Activated CD4-positive, CD25-positive, alpha-beta regulatory T cell (primary cell): ENCODE data around the gene OR2AJ1.
A peak's percentile ranks its signal among the peaks of the same experiment; 100 is the strongest.

Source experiments
- DNase-seq, 4 experiments: peaks; one replicate each; lab custom pipeline; 2025; lab: John Stamatoyannopoulos, UW

OR2AJ1 gene

DNA sequence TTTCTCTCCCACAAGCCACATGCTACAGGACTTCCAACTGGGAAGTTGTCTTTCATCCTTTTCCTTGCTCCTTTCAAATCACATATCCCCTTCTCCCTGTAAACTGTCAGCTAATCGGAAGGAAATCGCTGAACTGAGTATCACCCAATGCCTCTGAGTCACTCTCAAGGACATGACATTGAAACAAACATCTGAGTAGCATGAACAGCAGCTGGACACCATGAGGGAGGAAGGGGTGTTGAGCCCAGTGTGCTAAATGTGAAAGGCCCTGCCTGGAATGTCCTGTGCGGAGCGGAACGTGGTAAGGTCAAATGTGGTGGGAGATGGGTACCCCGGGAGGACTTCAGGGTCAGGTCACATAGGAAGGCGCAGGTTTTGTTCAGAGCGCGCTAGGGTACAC, at the start of gene OR2AJ1:
OR2AJ1 (plus strand) TSS at position 22 of the 400 bp plus-strand sequence. CDS start 8,880 bp downstream, outside the sequence.
- no peak for DNase-seq

DNA sequence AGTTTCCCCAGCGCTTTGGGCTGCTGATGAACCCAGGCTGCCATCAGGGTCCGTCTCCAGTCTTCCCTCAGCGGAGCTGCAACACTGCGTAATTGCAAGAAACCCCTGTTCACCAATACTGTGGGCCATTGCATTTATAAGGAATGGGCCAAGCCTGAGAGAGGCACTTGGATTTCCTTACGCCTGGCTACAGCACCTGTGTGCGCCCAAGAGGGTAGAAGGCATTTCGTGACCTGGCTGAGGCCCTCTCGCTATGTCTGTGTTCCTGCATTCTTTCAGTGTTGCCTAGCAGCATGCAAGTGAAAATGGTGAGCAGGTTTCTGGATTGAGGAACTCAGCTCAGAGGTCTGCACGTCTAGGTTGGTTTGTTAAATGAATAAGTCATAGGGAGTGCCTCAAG, 41.3 kb upstream of the OR2AJ1 start:
- DNase-seq, result no peak

DNA sequence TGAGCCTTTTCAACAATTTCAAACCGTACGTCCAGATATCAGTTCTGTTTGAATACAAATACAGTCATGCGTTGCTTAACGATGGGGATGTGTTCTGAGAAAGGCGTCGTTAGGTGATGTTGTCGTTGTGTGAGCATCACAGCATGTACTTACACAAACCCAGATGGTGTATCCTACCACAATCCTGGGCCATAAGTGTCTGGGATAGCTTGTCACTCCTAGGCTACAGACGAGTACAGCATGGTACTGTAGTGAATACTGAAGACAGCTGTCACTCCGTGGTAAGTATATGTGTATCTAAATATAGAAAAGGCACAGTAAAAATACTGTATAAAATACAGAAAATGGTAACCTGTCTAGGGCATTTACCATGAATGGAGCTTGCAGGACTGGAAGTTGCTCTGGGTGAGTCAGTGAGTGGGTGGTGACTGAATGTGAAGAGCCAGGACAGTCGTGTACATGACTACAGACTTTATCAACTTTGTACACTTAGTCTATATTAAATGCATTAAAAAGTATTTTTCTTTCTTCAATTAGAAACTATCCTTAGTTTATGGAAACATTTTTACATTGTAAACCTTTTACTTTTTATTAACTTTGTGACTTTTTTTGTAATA, 39.8 kb upstream of the OR2AJ1 start:
- no peak for DNase-seq

- DNase-seq, result no peak
These were observed 29.5 kb upstream of the OR2AJ1 start, which contains the start of gene OR2W3 for GRCh38 chr1:247895163-247895637. OR2W3 (plus strand) TSS chr1:247895587; CDS start chr1:247895587, 0 bp downstream.

DNA sequence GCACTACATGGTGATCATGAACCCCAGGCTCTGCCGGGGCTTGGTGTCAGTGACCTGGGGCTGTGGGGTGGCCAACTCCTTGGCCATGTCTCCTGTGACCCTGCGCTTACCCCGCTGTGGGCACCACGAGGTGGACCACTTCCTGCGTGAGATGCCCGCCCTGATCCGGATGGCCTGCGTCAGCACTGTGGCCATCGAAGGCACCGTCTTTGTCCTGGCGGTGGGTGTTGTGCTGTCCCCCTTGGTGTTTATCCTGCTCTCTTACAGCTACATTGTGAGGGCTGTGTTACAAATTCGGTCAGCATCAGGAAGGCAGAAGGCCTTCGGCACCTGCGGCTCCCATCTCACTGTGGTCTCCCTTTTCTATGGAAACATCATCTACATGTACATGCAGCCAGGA, 28.7 kb upstream of the OR2AJ1 start:
- no peak for DNase-seq

- no peak for DNase-seq
These were observed 20.6 kb upstream of the OR2AJ1 start for GRCh38 chr1:247904122-247904521.

DNA sequence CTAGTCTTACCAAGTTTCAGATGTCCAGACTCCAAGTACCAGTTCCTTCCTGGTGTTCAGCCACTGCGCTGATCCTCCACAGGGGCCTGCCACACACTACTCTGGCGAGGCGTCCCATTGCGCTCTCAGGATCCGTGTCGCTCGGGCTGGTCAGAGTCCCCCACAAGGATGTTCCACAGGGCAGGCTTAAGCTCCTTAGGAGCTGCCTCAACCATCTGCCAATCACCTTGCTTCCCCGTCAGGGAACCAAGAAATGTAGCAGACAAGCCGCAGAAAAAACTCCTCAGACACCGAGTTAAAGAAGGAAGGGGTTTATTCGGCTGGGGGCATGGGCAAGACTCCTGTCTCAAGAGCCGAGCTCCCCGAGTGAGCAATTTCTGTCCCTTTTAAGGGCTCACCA, 19.5 kb upstream of the OR2AJ1 start:
- DNase-seq, result no peak

- no peak for DNase-seq
These were observed 18.7 kb upstream of the OR2AJ1 start for GRCh38 chr1:247905910-247906503.

DNA sequence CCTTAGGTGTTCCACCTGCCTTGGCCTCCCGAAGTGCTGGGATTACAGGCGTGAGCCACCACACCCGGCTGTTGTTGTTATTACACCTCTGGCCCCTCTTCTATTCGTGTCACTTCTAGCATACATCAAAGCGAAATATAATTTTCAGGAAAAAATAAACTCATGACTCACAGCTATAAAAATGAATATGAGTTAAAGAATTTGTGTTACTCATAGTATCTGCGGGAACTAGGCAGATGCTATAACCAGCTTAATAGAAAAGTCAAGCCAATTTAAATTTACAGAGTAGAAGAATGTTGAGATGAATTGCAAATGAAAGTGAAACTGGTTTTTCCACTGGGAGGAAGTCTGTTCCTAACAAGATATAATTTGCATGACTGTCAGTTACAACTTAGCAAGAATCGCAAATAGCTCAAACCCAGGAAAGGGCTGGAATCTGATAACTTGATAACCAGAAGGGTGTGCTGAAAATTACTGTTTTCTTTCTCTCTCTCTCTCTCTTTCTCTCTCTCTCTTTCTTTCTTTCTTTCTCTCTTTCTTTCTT, 18.1 kb upstream of the OR2AJ1 start:
- DNase-seq, result no peak

DNA sequence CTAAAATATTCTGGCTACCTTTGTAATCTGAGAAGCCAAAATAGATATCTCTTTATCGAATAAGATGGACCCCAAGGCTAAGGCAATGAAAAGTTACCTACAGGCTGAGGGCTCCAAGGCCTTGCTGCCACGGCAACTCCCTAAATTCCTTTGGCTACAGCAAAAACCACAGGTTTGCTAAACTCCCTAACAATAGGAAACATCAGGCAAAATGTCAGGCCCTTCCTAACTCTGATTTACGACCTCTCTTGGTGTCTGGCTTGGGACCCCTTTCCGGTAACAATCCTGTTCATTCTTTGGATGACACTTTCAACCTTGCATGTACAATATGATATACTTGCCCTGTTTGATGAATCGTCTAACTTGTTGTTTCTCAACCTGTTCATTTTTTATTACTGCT, 15.9 kb upstream of the OR2AJ1 start:
- DNase-seq, result no peak

- DNase-seq, result no peak
These were observed 10.9 kb upstream of the OR2AJ1 start for GRCh38 chr1:247913786-247914185.

- no peak for DNase-seq
These were observed 9.6 kb upstream of the OR2AJ1 start for GRCh38 chr1:247914941-247915662.

- no peak for DNase-seq
These were observed 4.7 kb upstream of the OR2AJ1 start, which contains the start of gene OR2T8 for GRCh38 chr1:247919952-247920351. OR2T8 (plus strand) TSS chr1:247920252; CDS start chr1:247921018, 766 bp downstream.

DNA sequence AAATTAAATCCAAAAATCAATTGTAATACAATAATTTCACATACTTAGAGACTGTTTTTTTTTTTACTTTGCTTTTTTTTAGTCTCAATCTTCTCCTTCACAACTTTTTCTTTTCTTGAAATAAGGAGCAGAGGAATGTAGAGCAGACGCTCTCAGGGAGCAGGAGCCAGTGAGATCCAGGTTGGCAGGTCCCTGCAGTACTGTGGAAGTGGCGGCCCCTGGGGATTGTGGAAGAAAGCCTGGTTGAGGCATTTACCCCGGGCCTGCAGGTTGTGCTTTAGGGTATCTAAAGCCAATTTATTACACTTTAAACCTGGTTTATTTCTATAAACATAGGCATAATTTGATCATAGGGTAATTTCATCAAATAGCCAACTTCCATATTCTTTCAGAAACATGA, 748 bp upstream of the OR2AJ1 start:
- DNase-seq, result no peak

- no peak for DNase-seq
These were observed 9.3 kb downstream of the OR2AJ1 start for GRCh38 chr1:247933989-247934388.

DNA sequence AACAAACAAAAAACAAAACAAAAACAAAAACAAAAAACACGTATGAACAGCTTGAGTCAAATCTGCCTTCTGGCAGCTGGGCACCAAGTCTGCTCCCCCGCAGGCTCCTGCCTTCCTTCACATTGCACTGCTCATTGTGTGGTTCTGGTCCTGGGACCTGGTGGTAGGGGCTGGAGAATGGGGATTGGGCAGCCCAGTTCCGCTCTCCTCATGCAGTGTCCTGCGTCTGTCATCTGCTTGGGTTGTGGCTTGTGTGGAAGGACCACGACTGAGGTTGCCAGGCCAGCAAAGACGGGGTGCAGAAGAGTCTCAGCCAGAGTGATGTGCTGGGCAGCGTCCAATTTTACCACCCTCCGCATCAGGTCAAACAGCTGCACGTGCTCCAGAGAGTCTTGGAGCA, 11.1 kb downstream of the OR2AJ1 start:
- DNase-seq, result no peak

DNA sequence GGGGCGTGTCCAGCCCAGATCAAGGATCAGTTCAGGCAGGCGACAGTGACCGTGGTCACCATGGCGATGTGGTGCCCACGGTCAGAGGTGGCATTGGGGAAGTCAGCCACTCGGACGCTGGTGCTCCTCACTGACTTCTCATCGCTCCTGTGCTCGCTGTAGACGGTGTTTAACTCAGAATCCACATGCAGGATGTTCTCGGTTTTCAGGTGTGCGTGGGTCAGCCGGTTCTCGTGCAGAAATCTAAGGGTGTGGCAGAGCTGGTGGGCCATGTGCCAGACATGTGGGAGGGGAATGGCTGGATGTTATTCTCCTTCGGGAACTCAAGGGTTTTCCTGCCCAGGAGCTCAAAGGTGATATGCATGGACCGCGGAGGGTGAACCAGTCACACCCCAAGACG, 11.7 kb downstream of the OR2AJ1 start:
- no peak for DNase-seq

- DNase-seq, result peak; percentile 14 to 81 (median 40)
These were observed 12.5 kb downstream of the OR2AJ1 start for GRCh38 chr1:247936965-247937734.

DNA sequence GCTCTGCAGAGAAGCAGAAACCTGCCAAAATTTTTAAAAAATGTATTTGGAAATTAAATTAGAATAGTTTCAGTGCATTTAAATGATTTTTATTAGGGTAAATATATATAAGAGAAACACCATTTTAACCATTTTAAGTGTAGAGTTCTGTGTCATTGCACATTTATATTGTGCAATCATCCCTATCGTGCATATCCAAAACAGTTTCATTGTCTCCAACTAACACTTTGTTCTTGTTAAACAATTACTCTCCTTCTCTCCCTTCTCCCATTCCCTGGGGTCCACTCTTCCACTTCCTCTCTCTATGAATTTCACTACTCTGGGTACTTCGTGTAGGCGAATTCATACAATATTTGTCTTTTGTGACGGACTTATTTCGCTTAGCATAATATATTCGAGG, 17.9 kb downstream of the OR2AJ1 start:
- no peak for DNase-seq

GRCh38 chr1:247948558-247948957, 23.9 kb downstream of the OR2AJ1 start, which contains the start of gene OR2L8:
OR2L8 (plus strand) TSS chr1:247948858; CDS start chr1:247948858, 0 bp downstream.
- no peak for DNase-seq

DNA sequence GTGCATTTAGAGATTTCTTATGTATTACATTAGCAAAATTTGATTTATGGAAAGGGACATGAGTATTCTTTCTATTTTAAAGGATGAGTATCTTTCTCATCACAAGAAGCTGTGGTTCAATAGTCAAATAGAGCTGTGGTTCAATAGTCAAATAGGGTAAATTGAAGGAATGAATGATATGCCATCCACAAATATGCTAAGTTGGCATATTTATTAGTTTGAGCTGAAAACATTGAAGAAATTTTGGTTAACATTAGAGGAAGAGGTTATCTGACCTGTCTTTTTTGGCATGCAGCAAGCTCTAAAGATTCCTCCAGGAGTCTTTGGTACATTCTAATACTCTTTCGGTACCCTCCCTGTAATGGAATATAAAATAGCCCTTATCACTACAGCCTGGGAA, 28.7 kb downstream of the OR2AJ1 start:
- no peak for DNase-seq

DNA sequence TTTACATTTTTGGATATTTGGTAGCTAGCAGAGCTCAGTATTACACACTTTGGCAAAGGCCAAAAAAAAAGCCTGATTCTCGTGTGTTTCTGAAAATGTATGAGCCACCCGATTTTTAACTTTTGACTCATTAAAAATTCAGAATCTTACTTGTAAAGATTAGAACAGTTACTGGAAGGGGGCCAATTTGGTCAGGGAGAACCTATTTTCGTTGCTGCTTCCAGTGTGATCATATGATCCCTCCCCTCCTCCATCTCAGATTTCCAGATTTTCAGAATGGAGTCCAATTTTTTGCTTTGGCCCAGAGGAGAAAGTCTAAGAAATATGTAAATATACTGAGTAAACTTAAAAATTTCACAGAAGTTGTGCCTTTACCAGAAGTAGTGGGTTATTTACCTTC, 37.1 kb downstream of the OR2AJ1 start:
- no peak for DNase-seq
